Measurements from ENCODE around the gene EEF2K. TPM values are rescaled to one million over a fixed set of nuclear protein-coding genes. Genes with fewer than 3 reads are reported as not detected.

Gene EEF2K
- total and polyA plus RNA-seq, 2 donors (not counting 1 experiment from before 2014, with no cell fraction given) = 11.8 to 28.7 TPM

DNA sequence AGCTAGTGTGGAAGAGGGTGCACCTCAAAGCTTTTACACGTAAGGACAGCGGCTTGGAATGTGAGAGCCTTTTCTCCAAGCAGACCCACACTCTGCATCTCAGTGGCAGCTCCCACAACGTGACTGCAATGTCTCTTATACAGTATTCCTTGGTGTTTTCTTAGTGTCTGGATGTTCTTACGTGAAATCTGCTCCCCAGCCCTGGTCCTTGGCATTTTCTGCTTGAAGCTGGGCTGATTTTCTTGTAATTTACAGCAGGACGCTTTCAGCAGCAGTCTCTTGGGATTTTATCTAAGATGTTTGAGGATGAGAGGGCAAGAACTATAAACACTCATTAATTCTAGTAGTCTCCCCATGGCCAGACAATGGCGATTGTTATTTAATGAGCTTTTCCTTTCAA is 79.0 kb downstream of the EEF2K start:
- H3K4me3 ChIP-seq (ENCODE audit: control extremely low read depth in 1 of 5, extremely low read depth in 1 of 5, insufficient read depth in 1 of 5, low read depth in 2 of 5, low read length in 4 of 5) = no peak overlapping the region
- H3K4me3 Mint-ChIP-seq = no peak overlapping the region
- ChIA-PET CTCF (interaction anchor here (0.6 kb wide), 1 partner anchor 45 kb away, joined by 3 read pairs; no protein-coding TSS in a partner anchor), POLR2A (no interaction called here)
- no peak overlapping the region for H3K9ac ChIP-seq (ENCODE audit: low read length)
- H3K27me3 Mint-ChIP-seq = no peaks in the 10 kb centered on the region
- H3K9me3 Mint-ChIP-seq (ENCODE audit: insufficient read depth) = no peaks in the 10 kb centered on the region
- no peaks in the 10 kb centered on the region for H3K4me1 Mint-ChIP-seq
- no peak for DNase-seq
- H3K4me2 ChIP-seq (replicated peaks; ENCODE audit: low read depth, low read length, poor library complexity, severe bottlenecking) = no peak overlapping the region
- H3K79me2 ChIP-seq (ENCODE audit: control insufficient read depth, insufficient read depth, low read length) = no peaks in the 10 kb centered on the region
- 100% methylated on average over 4 of the region's 6 CpGs for WGBS (ENCODE audit: insufficient coverage)
- H3K9me3 ChIP-seq (ENCODE audit: control extremely low read depth in 1 of 3, control insufficient read depth in 2 of 3, insufficient read depth in 1 of 3, low read length in 2 of 3) = no peaks in the 10 kb centered on the region
- no peak overlapping the region for H3K27ac Mint-ChIP-seq
- intact Hi-C loops (cut with micrococcal nuclease) = no loop called here
- no peaks in the 10 kb centered on the region for H3K27me3 ChIP-seq (replicated peaks in 1 of 4; ENCODE audit: control extremely low read depth in 1 of 4, control insufficient read depth in 3 of 4, insufficient read depth in 4 of 4, low read length in 3 of 4)
- no peak overlapping the region for H2AFZ ChIP-seq (ENCODE audit: insufficient read depth, low read depth, low read length, poor library complexity, severe bottlenecking)
- no peak overlapping the region for H3K27ac ChIP-seq (ENCODE audit: low read length in 2 of 2)
- H3K36me3 ChIP-seq (replicated peaks in 1 of 2; ENCODE audit: control extremely low read depth in 1 of 2, control insufficient read depth in 1 of 2, extremely low read depth in 1 of 2, insufficient read depth in 2 of 2, low read length in 1 of 2) = peaks cover 5 to 25% of the 10 kb centered on the region in 2 experiments
- no peak for ATAC-seq (ENCODE audit: low read depth)
- TF ChIP-seq EZH2 (IDR thresholded peaks at IDR 0.05; ENCODE audit: borderline replicate concordance, insufficient read depth, low read depth, low read length, poor library complexity, severe bottlenecking) = no peak
- no peak for TF ChIP-seq CTCF (IDR thresholded peaks at IDR 0.05)
- no peaks in the 10 kb centered on the region for H3K4me1 ChIP-seq (ENCODE audit: control insufficient read depth in 2 of 2, insufficient read depth in 2 of 2, low read length in 2 of 2)
- no peaks in the 10 kb centered on the region for H4K20me1 ChIP-seq (ENCODE audit: control insufficient read depth, insufficient read depth, low read length, poor library complexity, severe bottlenecking)

DNA sequence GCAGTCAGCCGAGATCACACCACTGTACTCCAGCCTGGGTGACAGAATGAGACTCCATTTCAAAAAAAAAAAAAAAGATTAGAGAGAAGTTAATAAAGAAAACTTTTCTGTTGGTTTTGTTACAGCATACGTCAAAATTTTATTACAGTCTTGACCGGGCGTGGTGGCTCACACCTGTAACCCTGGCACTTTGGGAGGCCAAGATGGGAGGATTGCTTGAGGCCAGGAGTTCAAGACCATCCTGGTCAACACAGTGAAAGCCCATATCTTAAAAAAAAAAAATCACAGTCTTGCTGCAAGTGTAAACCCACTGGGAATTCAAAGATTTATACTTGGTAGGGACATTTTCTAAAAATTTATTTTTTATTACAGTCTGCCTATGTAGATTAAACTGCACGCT is 84.9 kb downstream of the EEF2K start:
- Histone ChIP-seq H3K4me3 (ENCODE audit: control extremely low read depth in 1 of 5, extremely low read depth in 1 of 5, insufficient read depth in 1 of 5, low read depth in 2 of 5, low read length in 4 of 5) (no peak overlapping the region), H3K27ac (ENCODE audit: low read length in 2 of 2) (no peak overlapping the region), H3K9me3 (ENCODE audit: control extremely low read depth in 1 of 3, control insufficient read depth in 2 of 3, insufficient read depth in 1 of 3, low read length in 2 of 3) (no peaks in the 10 kb centered on the region), H3K27me3 (replicated peaks in 1 of 4; ENCODE audit: control extremely low read depth in 1 of 4, control insufficient read depth in 3 of 4, insufficient read depth in 4 of 4, low read length in 3 of 4) (no peaks in the 10 kb centered on the region), H3K4me1 (ENCODE audit: control insufficient read depth in 2 of 2, insufficient read depth in 2 of 2, low read length in 2 of 2) (peaks cover 0 to under 1% of the 10 kb centered on the region in 2 donors), H3K36me3 (replicated peaks in 1 of 2; ENCODE audit: control extremely low read depth in 1 of 2, control insufficient read depth in 1 of 2, extremely low read depth in 1 of 2, insufficient read depth in 2 of 2, low read length in 1 of 2) (no peaks in the 10 kb centered on the region), H3K9ac (ENCODE audit: low read length) (no peak overlapping the region), H4K20me1 (ENCODE audit: control insufficient read depth, insufficient read depth, low read length, poor library complexity, severe bottlenecking) (no peaks in the 10 kb centered on the region), H3K79me2 (ENCODE audit: control insufficient read depth, insufficient read depth, low read length) (no peaks in the 10 kb centered on the region), H2AFZ (ENCODE audit: insufficient read depth, low read depth, low read length, poor library complexity, severe bottlenecking) (no peak overlapping the region), H3K4me2 (replicated peaks; ENCODE audit: low read depth, low read length, poor library complexity, severe bottlenecking) (no peak overlapping the region)
- intact Hi-C loops (cut with micrococcal nuclease) = no loop called here
- no peak for TF ChIP-seq CTCF (IDR thresholded peaks at IDR 0.05)
- no peak for TF ChIP-seq EZH2 (IDR thresholded peaks at IDR 0.05; ENCODE audit: borderline replicate concordance, insufficient read depth, low read depth, low read length, poor library complexity, severe bottlenecking)
- ChIA-PET CTCF (no interaction called here), POLR2A (no interaction called here)
- WGBS (ENCODE audit: insufficient coverage) = no CpG with 5 or more reads among the region's 5 CpGs
- peaks cover under 1% of the 10 kb centered on the region for H3K4me1 Mint-ChIP-seq
- H3K4me3 Mint-ChIP-seq = no peak overlapping the region
- DNase-seq (no peak), ATAC-seq (ENCODE audit: low read depth) (no peak)
- no peaks in the 10 kb centered on the region for H3K9me3 Mint-ChIP-seq (ENCODE audit: insufficient read depth)
- H3K27me3 Mint-ChIP-seq = no peaks in the 10 kb centered on the region
- H3K27ac Mint-ChIP-seq = no peak overlapping the region
